Right renal pelvis (tissue), 4 donors: Measurements from ENCODE around the gene POMC. TPM values are rescaled to one million over a fixed set of nuclear protein-coding genes. Genes with fewer than 3 reads are reported as not detected.

Experiments
- polyA plus RNA-seq, 4 donors: library from polyadenylated mRNA; unstranded; fragments of 120-200 nt; gene quantifications; one replicate each; pipeline ENCODE4 v1.2.1, GENCODE V29; 2013; ENCODE audit not compliant: insufficient read length in 4 of 4

POMC gene
- polyA plus RNA-seq, 4 donors: 4.9 to 11.9 (median 7.7) TPM

Other genes starting within 250 kb of the POMC start
- gene ADCY3, start 248.3 kb downstream of the POMC start, polyA plus RNA-seq: 10 to 100 TPM; 19.6 to 27.0 (median 23.4) TPM
- 10 to 100 TPM in 2 of 4 donors, 1 to 10 TPM in 2; 9.0 to 11.3 (median 10.2) TPM for gene DNAJC27, start 196.6 kb downstream of the POMC start, polyA plus RNA-seq
- 1 to 10 TPM; 5.7 to 5.9 (median 5.8) TPM for gene EFR3B, start 126.5 kb downstream of the POMC start, polyA plus RNA-seq
- 10 to 100 TPM; 75.3 to 81.4 (median 77.6) TPM for gene DNMT3A, start 173.3 kb upstream of the POMC start, polyA plus RNA-seq